HepG2 (cell line): ENCODE data around the gene LBX2. TPM values are rescaled to one million over a fixed set of nuclear protein-coding genes. Genes with fewer than 3 reads are reported as not detected.

ENCODE experiments used
- AFF4 ChIP-seq: sonication (generic); formaldehyde crosslinking; IDR thresholded peaks from 2 replicates; pipeline ENCODE4 v1.4.0; 2020; ENCODE audit warnings: missing genetic modification reagents
- BHLHE40 ChIP-seq: IDR thresholded peaks from 2 replicates; pipeline ENCODE4 v1.6.1; 2011; ENCODE audit warnings: low read length, improper control_type of control experiment
- DPF2 ChIP-seq: sonication (generic); formaldehyde crosslinking; IDR thresholded peaks from 2 replicates; pipeline ENCODE4 v1.4.0; 2020; ENCODE audit warnings: mild to moderate bottlenecking, low read depth, missing genetic modification reagents, borderline replicate concordance
- HNF4G ChIP-seq, 2 experiments: sonication (generic) in 1 of 2; formaldehyde crosslinking in 1 of 2; IDR thresholded peaks; 2 replicates each; pipeline versions ENCODE4 v1.4.0 to v1.6.1; 2011 to 2020; ENCODE audit warnings: borderline replicate concordance in 2 of 2, low read depth in 2 of 2, mild to moderate bottlenecking in 2 of 2, low read length in 1 of 2, missing genetic modification reagents in 1 of 2, moderate library complexity in 1 of 2
- NFKBIZ ChIP-seq: IDR thresholded peaks from 2 replicates; pipeline ENCODE4 v1.6.1; 2018; ENCODE audit warnings: missing genetic modification reagents, missing compliant biosample characterization
- PITX1 ChIP-seq: sonication (generic); formaldehyde crosslinking; IDR thresholded peaks from 2 replicates; pipeline ENCODE4 v1.5.1; 2020; ENCODE audit warnings: mild to moderate bottlenecking, missing genetic modification reagents
- POGK ChIP-seq: sonication (generic); formaldehyde crosslinking; conservative IDR thresholded peaks from 2 replicates; pipeline ENCODE4 v1.8.0; 2022; ENCODE audit warnings: mild to moderate bottlenecking, moderate library complexity, missing genetic modification reagents
- SAP130 ChIP-seq: IDR thresholded peaks from 2 replicates; pipeline ENCODE4 v1.6.1; 2016; ENCODE audit warnings: low read depth
- TEAD2 ChIP-seq: sonication (generic); formaldehyde crosslinking; IDR thresholded peaks from 2 replicates; pipeline ENCODE4 v1.9.0; 2021; ENCODE audit warnings: missing genetic modification reagents
- ZNF367 ChIP-seq: sonication (generic); formaldehyde crosslinking; IDR thresholded peaks from 2 replicates; pipeline ENCODE4 v1.4.0; 2020; ENCODE audit warnings: missing genetic modification reagents, borderline replicate concordance
- ZNF432 ChIP-seq: sonication (generic); formaldehyde crosslinking; IDR thresholded peaks from 2 replicates; pipeline ENCODE4 v1.5.0; 2020; ENCODE audit warnings: missing genetic modification reagents, mild to moderate bottlenecking, borderline replicate concordance
- polyA plus RNA-seq, 8 experiments: library from polyadenylated mRNA; depleted of rRNA in 3 of 8; stranded (reverse) in 7 of 8; unstranded in 1 of 8; fragments of >200 nt; fragmentation: Illumina TruSeq in 4 of 8; extraction: Trizol in 4 of 8; gene quantifications; 2 replicates each; pipeline versions ENCODE4 v1.2.1 to v1.2.3, GENCODE V29; 2011 to 2016; ENCODE audit warnings: low read depth in 4 of 8, missing spikeins in 1 of 8, mixed read lengths in 1 of 8; ENCODE audit not compliant: insufficient read depth in 1 of 8
- total RNA-seq, 5 experiments: library from RNA; depleted of rRNA; stranded (reverse); fragments of >200 nt; fragmentation: Illumina TruSeq; extraction: Trizol; gene quantifications; 2 replicates each; pipeline ENCODE4 v1.2.3, GENCODE V29; 2016; ENCODE audit warnings: low read depth in 1 of 5
- TF ChIP-seq, protein P1 (sequence below): sonication (generic); formaldehyde crosslinking; IDR thresholded peaks from 2 replicates; pipeline ENCODE4 v1.4.0; 2020; ENCODE audit warnings: mild to moderate bottlenecking, missing genetic modification reagents
- TF ChIP-seq, protein P2 (sequence below): sonication (generic); formaldehyde crosslinking; IDR thresholded peaks from 2 replicates; pipeline ENCODE4 v1.8.0; 2022; ENCODE audit warnings: mild to moderate bottlenecking, missing genetic modification reagents, borderline replicate concordance
- TF ChIP-seq, protein P3 (sequence below): sonication (generic); formaldehyde crosslinking; IDR thresholded peaks from 2 replicates; pipeline ENCODE4 v1.8.0; 2022; ENCODE audit warnings: mild to moderate bottlenecking, missing genetic modification reagents; ENCODE audit not compliant: insufficient replicate concordance
- TF ChIP-seq, protein P4 (sequence below): sonication (generic); formaldehyde crosslinking; IDR thresholded peaks from 2 replicates; pipeline ENCODE4 v1.5.1; 2020; ENCODE audit warnings: missing genetic modification reagents, mild to moderate bottlenecking, borderline replicate concordance

The LBX2 gene
- total and polyA plus RNA-seq, 2 of the 13 experiments (the other 11 are each of a cell fraction or from before 2014, with no cell fraction given) = 6.4 to 8.1 TPM

DNA sequence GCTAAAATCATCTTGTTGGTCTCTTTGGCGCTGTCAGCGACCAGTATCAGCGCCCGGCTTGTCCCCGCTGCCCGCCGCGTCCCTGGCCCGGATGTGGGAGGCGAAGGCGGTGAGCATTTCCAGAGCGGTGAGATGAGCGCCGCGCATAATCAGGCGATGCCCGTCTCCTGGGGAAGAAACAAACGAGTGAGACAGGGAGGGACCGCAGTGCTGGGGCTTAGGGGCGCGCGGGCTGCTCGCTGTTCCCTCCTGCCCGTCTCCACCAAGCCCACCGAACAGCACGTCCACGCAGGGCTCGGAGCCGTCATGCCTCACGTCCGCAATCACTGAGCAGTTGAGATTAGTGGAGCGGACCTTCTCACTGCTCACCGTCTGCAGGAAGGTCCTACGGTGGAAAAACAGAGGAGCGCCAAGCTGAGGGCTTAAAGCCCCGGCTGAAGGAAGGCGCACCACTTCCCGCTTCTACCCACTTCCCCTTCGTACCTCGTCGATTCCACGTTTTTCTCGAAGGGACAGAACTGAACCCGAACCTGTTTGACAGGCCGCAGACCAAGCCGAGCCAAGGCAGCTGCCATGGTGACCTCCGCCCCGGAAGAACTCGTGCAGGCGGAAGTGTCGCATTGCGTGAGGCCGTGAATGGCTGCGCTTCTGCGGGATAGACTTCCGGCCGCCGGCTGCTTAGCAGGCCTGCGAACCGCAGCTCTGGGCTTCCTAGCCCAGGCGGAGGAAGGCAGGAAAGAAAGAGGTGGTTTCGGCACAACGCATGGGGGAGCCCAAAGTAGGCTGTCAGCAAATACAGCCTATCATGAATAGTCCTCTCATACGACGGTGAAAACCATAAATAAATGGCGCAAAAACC is 27.1 kb downstream of the LBX2 start, which contains the start of gene MRPL53 (continued):
- TF ChIP-seq, protein P1, sequence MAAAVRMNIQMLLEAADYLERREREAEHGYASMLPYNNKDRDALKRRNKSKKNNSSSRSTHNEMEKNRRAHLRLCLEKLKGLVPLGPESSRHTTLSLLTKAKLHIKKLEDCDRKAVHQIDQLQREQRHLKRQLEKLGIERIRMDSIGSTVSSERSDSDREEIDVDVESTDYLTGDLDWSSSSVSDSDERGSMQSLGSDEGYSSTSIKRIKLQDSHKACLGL (CRISPR knock-in tag) = peak; percentile 89
- TF ChIP-seq, protein P2, sequence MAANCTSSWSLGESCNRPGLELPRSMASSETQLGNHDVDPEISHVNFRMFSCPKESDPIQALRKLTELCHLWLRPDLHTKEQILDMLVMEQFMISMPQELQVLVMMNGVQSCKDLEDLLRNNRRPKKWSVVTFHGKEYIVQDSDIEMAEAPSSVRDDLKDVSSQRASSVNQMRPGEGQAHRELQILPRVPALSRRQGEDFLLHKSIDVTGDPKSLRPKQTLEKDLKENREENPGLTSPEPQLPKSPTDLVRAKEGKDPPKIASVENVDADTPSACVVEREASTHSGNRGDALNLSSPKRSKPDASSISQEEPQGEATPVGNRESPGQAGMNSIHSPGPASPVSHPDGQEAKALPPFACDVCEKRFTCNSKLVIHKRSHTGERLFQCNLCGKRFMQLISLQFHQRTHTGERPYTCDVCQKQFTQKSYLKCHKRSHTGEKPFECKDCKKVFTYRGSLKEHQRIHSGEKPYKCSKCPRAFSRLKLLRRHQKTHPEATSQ (CRISPR knock-in tag) = peak; percentile 93; the same call in 1 of the 2 replicates
- TF ChIP-seq POGK (CRISPR knock-in tag) (peak; percentile 93), BHLHE40 (no peak), HNF4G (IDR thresholded peaks at IDR 0.05; ENCODE audit: borderline replicate concordance, low read depth, low read length) (no peak), HNF4G (CRISPR knock-in tag; IDR thresholded peaks at IDR 0.05; ENCODE audit: borderline replicate concordance, low read depth) (peak; percentile 92), NFKBIZ (CRISPR knock-in tag) (peak; percentile 78; the same call in 1 of the 2 replicates), TEAD2 (CRISPR knock-in tag) (no peak), ZNF432 (CRISPR knock-in tag) (no peak), DPF2 (CRISPR knock-in tag) (no peak; the same call in 1 of the 2 replicates), PITX1 (peak; percentile 81; the same call in 1 of the 2 replicates), SAP130 (CRISPR knock-in tag) (peak; percentile 98), AFF4 (CRISPR knock-in tag) (no peak; the same call in 1 of the 2 replicates), ZNF367 (CRISPR knock-in tag) (peak; percentile 87; the same call in 1 of the 2 replicates)
- TF ChIP-seq, protein P3, sequence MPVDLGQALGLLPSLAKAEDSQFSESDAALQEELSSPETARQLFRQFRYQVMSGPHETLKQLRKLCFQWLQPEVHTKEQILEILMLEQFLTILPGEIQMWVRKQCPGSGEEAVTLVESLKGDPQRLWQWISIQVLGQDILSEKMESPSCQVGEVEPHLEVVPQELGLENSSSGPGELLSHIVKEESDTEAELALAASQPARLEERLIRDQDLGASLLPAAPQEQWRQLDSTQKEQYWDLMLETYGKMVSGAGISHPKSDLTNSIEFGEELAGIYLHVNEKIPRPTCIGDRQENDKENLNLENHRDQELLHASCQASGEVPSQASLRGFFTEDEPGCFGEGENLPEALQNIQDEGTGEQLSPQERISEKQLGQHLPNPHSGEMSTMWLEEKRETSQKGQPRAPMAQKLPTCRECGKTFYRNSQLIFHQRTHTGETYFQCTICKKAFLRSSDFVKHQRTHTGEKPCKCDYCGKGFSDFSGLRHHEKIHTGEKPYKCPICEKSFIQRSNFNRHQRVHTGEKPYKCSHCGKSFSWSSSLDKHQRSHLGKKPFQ (CRISPR knock-in tag) = peak; percentile 90
- TF ChIP-seq, protein P4, sequence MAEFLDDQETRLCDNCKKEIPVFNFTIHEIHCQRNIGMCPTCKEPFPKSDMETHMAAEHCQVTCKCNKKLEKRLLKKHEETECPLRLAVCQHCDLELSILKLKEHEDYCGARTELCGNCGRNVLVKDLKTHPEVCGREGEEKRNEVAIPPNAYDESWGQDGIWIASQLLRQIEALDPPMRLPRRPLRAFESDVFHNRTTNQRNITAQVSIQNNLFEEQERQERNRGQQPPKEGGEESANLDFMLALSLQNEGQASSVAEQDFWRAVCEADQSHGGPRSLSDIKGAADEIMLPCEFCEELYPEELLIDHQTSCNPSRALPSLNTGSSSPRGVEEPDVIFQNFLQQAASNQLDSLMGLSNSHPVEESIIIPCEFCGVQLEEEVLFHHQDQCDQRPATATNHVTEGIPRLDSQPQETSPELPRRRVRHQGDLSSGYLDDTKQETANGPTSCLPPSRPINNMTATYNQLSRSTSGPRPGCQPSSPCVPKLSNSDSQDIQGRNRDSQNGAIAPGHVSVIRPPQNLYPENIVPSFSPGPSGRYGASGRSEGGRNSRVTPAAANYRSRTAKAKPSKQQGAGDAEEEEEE = peak; percentile 78
